ENCODE measurements around the gene PLD4.

PLD4 gene

DNA sequence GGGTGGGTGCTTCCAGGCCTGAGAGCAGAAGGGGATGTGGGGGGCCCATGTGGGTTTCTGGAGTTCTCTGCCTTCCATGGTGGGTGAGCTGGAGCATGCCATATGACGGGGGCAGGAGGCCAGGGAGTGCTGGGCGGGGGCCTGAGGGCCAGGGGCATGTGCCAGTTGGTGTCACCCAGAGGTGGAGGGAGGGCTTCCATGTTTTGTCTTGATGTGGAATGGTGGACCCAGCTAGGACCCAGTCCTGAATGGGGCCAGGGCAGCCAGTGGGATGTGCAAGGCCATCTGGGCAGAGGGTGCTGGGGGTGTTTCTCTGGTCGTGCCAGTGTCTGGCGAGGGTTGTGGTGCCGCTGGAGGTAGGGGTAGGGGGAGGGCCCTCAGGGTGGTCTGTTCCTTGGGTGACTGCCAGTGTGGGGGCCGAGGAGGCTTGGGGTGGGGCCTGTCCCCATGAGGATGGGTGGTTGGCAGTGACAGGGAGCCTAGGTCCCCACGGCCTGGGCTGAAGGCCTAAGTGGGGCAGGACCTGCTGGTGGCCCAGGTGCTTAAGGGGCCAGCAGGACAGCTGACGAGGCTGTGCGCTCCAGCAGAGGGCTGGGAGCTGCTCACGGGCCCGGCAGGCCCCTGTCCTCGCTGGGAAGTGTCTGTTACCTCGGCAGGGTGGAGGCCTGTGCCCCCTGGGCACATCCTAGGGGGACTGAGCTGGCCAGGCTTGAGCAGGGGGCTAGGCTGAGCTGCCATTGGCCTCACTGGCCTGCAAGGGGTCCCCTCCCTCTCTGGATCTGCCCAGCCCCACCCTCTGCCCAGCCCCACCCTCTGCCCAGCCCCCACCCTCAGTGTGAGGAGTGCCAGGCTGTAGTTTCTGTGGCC lies 32.8 kb upstream of the PLD4 start:
- POLR2A ChIA-PET = no interaction called here
- CTCF ChIA-PET = no interaction called here
- DNase-seq (ENCODE audit: extremely low spot score) = no peak
- TF ChIP-seq, protein P1, sequence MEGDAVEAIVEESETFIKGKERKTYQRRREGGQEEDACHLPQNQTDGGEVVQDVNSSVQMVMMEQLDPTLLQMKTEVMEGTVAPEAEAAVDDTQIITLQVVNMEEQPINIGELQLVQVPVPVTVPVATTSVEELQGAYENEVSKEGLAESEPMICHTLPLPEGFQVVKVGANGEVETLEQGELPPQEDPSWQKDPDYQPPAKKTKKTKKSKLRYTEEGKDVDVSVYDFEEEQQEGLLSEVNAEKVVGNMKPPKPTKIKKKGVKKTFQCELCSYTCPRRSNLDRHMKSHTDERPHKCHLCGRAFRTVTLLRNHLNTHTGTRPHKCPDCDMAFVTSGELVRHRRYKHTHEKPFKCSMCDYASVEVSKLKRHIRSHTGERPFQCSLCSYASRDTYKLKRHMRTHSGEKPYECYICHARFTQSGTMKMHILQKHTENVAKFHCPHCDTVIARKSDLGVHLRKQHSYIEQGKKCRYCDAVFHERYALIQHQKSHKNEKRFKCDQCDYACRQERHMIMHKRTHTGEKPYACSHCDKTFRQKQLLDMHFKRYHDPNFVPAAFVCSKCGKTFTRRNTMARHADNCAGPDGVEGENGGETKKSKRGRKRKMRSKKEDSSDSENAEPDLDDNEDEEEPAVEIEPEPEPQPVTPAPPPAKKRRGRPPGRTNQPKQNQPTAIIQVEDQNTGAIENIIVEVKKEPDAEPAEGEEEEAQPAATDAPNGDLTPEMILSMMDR (IDR thresholded peaks at IDR 0.05; ENCODE audit: control extremely low read depth, extremely low read depth, low read depth, missing control alignments) = no peak

DNA sequence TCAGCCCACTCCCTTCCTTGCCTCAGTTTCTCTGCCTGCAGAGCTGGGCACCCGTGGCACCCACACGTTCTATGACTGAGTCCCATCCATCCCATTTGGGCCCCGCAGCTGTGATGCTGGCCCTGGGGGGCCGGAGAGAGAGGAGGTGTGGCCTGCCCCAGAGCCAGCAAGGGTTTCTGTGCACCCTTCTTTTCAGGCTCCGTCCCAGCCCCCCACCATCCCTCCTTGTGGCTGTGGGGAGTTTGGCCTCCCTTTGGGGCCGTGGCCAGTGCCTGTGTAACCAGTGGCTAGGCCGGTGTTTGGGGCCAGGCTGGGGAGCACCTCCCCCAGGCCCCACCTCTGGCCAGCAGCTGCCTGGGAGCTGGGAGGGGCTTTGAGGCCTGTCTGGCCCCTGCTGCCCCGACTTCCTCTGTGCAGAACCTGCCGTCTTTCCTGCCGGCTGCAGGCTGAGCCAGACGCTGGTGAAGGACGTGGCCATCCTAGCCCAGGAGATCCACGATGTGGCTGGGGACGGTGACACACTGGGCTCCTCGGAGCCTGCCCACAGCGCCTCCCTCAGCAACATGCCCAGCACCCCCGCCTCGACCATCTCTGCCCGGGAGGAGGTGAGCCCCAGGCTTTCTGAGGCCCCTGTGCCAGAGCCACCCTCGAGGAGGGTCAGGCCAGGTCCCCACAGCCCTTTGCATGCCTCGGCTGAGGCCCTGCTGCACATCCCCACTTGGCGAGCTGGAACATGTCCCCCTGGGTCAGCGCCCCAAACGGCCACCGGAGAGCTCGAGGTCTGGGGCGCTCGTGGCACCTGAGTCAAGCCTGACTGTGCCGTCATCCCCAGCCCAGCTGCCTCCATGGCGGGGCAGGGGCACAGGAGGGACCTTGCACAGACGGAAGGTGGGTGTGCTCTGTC lies 31.9 kb upstream of the PLD4 start:
- CTCF ChIA-PET = interaction anchor here (1.4 to 3.5 kb wide), 2 partner anchors 35 to 152 kb away, joined by 4 to 26 read pairs; no protein-coding TSS in a partner anchor
- no peak for DNase-seq (ENCODE audit: extremely low spot score)
- POLR2A ChIA-PET = no interaction called here
- TF ChIP-seq, protein P1 (IDR thresholded peaks at IDR 0.05; ENCODE audit: control extremely low read depth, extremely low read depth, low read depth, missing control alignments) = no peak

DNA sequence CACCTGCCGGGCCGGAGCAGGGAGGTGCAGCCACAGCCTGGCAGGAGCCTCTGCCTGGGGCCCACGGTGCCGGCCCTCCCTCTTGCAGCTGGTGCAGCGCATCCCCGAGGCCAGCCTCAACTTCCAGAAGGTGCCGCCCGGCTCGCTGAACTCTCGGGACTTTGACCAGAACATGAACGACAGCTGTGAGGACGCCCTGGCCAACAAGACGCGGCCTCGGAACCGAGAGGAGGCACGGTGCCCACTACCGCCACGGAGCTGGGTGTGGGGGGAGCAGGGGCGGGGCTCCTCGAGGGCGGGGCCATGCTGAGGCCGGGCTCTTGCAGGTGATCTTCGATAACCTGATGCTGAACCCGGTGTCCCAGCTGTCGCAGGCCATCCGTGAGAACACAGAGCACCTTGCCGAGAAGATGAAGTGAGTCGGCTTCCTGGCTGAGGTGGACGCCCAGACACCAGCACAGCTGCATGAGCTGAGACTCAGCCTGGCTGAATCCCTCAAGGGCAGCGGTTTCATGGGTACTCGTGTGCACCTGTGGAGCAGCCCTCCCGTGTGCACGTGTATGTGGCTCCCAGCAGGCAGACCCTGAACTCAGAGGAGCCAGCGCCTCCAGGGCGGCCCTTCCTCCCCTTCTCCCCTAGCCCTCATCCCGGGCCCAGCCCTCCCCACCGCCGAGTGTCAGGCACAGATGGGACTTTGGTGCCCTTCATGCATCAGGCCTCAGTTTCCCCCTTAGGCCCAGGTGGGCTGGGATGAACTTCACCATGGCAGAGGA lies 31.1 kb upstream of the PLD4 start:
- CTCF ChIA-PET = interaction anchor here (1.4 to 4.1 kb wide), 3 partner anchors 30 to 151 kb away, joined by 4 to 26 read pairs (median 17); partner anchors contain the start of gene PLD4
- POLR2A ChIA-PET = no interaction called here
- DNase-seq (ENCODE audit: extremely low spot score) = no peak
- TF ChIP-seq, protein P1 (IDR thresholded peaks at IDR 0.05; ENCODE audit: control extremely low read depth, extremely low read depth, low read depth, missing control alignments) = no peak

DNA sequence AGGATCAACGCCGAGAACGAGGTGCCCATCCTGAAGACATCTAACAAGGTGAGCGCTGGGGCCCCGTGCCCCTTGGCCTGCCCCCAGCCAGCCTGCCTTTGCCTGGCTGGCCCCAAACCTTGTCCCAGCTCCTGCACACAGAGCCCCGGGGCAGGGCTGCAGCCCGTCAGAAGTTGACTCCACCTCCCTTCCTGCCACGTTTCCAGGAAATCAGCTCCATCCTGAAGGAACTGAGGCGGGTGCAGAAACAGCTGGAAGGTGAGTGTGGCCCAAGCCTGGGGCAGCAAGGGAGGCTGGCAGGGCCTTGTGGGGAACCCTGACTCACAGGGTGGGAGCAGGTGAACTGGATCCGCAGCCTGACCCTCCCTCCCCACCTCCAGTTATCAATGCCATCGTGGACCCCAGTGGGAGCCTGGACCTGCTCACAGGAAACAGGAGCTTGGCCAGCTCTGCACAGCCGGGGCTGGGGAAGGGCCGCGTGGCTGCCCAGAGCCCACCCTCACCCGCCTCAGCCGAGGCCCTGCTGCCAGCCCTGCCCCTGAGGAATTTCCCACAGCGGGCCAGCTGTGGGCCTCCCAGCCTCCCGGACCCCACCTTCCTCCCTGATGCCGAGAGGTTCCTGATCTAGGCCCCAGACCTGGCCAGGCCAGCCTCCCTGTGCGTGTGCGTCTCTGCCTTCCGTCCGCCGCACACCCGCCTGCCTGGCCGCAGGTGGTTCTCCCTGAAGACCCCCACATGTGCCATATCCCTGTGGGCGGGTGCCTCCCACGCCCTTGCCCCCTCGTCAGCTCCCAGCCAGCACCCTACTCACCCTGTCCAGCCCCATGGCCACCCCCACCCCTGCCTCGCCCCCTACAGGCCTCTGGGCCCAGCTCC lies 30.1 kb upstream of the PLD4 start:
- TF ChIP-seq, protein P1 (IDR thresholded peaks at IDR 0.05; ENCODE audit: control extremely low read depth, extremely low read depth, low read depth, missing control alignments) = no peak
- no peak for DNase-seq (ENCODE audit: extremely low spot score)
- CTCF ChIA-PET = interaction anchor here (0.6 to 4.1 kb wide), 9 partner anchors 11 to 150 kb away, joined by 3 to 26 read pairs (median 4); partner anchors contain the start of gene PLD4
- POLR2A ChIA-PET = interaction anchor here (0.6 kb wide), 1 partner anchor 78 kb away, joined by 3 read pairs; no protein-coding TSS in a partner anchor

DNA sequence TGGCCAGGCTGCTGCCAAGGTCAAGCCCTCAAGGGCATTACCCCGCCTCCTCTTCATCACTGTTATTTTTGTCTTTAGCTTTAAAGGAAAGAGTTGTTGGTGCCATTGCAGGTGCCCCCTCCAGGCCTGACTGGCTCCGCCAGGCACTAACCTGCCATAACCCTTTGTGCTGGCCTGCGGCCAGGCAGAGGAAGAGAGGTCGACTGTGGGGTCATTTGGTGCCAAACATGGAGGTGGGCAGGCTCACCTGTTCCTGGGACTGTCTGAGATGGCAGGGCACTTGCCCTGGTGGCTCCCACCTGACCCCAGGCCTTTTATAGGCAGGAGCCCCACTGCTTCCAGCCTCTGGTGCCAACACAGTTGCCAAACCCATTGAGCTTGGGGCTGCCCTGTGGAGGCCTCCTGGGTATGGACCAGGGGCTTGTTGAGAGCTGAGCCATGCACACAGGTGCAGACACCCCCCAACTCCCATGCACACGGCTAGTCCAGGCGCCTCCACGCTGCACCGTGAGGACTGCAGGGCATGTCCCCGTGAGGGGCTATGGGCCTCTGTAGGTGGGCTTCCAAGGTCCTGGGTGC lies 29.4 kb upstream of the PLD4 start:
- TF ChIP-seq, protein P1 (IDR thresholded peaks at IDR 0.05; ENCODE audit: control extremely low read depth, extremely low read depth, low read depth, missing control alignments) = no peak
- POLR2A ChIA-PET = interaction anchor here (0.6 kb wide), 1 partner anchor 77 kb away, joined by 3 read pairs; no protein-coding TSS in a partner anchor
- CTCF ChIA-PET = interaction anchor here (0.6 to 4.1 kb wide), 13 partner anchors 8 to 457 kb away, joined by 3 to 26 read pairs (median 4); partner anchors contain the start of gene PLD4
- no peak for DNase-seq (ENCODE audit: extremely low spot score)
